Neuronal stem cell (in vitro differentiated cells): Measurements from ENCODE around the gene KTN1.

Experiments
- DNase-seq: peaks from one replicate; pipeline ENCODE4 v3.0.0-alpha.2; 2013; ENCODE audit warnings: low spot score
- H2AFZ ChIP-seq: one replicate; pipeline ENCODE4 v1.6.1; 2013; ENCODE audit warnings: mild to moderate bottlenecking, low read length, inconsistent platforms
- H2AK5ac ChIP-seq: 2 replicates; pipeline ENCODE4 v1.6.1; 2013; ENCODE audit warnings: low read depth, mild to moderate bottlenecking, inconsistent platforms, low read length, moderate library complexity, mixed read lengths
- H2BK120ac ChIP-seq: 2 replicates; pipeline ENCODE4 v1.6.1; 2013; ENCODE audit warnings: low read depth, mild to moderate bottlenecking, inconsistent platforms, low read length, moderate library complexity, mixed read lengths
- H2BK12ac ChIP-seq: one replicate; pipeline ENCODE4 v1.6.1; 2013; ENCODE audit warnings: low read length, inconsistent platforms
- H2BK15ac ChIP-seq: 2 replicates; pipeline ENCODE4 v1.6.1; 2013; ENCODE audit warnings: mild to moderate bottlenecking, low read length, inconsistent platforms, mixed read lengths
- H2BK5ac ChIP-seq: one replicate; pipeline ENCODE4 v1.6.1; 2013; ENCODE audit warnings: inconsistent platforms, mild to moderate bottlenecking, low read length, moderate library complexity
- H3K14ac ChIP-seq: one replicate; pipeline ENCODE4 v1.6.1; 2013; ENCODE audit warnings: low read length, inconsistent platforms
- H3K18ac ChIP-seq: 2 replicates; pipeline ENCODE4 v1.6.1; 2013; ENCODE audit warnings: low read length, inconsistent platforms
- H3K23ac ChIP-seq: 2 replicates; pipeline ENCODE4 v1.6.1; 2013; ENCODE audit warnings: low read depth, mild to moderate bottlenecking, mixed read lengths, low read length, inconsistent platforms; ENCODE audit not compliant: poor library complexity
- H3K27ac ChIP-seq: replicated peaks from 3 replicates; pipeline ENCODE4 v1.5.1; 2013; ENCODE audit warnings: low read length, inconsistent platforms
- H3K27me3 ChIP-seq, 3 experiments: 2 replicates each; pipeline ENCODE4 v1.6.1; 2013; ENCODE audit warnings: low read length in 3 of 3, mild to moderate bottlenecking in 2 of 3, inconsistent platforms in 1 of 3, low read depth in 1 of 3, mixed read lengths in 1 of 3, moderate library complexity in 1 of 3; ENCODE audit not compliant: control insufficient read depth in 3 of 3, insufficient read depth in 3 of 3
- H3K36me3 ChIP-seq, 2 donors: replicated peaks in 1 of 2; 2 replicates each; pipeline ENCODE4 v1.6.1; 2013; ENCODE audit warnings: low read length in 2 of 2; ENCODE audit not compliant: control insufficient read depth in 2 of 2, insufficient read depth in 2 of 2
- H3K4ac ChIP-seq: 2 replicates; pipeline ENCODE4 v1.6.1; 2013; ENCODE audit warnings: inconsistent platforms, mild to moderate bottlenecking, low read length, moderate library complexity
- H3K4me1 ChIP-seq, 2 donors: 1 replicate in 1 of 2; 2 replicates in 1 of 2; pipeline ENCODE4 v1.6.1; 2013; ENCODE audit warnings: low read length in 2 of 2, low read depth in 1 of 2; ENCODE audit not compliant: control insufficient read depth in 2 of 2, insufficient read depth in 1 of 2
- H3K4me2 ChIP-seq: one replicate; pipeline ENCODE4 v1.6.1; 2013; ENCODE audit warnings: mild to moderate bottlenecking, low read length, inconsistent platforms; ENCODE audit not compliant: insufficient read depth, poor library complexity, severe bottlenecking
- H3K4me3 ChIP-seq, 2 donors: 2 replicates each; pipeline ENCODE4 v1.5.1; 2013; ENCODE audit warnings: low read length in 2 of 2, mild to moderate bottlenecking in 2 of 2, inconsistent platforms in 1 of 2, moderate library complexity in 1 of 2
- H3K79me1 ChIP-seq: one replicate; pipeline ENCODE4 v1.6.1; 2013; ENCODE audit warnings: low read depth, mild to moderate bottlenecking, inconsistent platforms, low read length, moderate library complexity
- H3K9ac ChIP-seq: one replicate; pipeline ENCODE4 v1.6.1; 2013; ENCODE audit warnings: mild to moderate bottlenecking, low read depth, low read length, inconsistent platforms; ENCODE audit not compliant: poor library complexity
- H3K9me3 ChIP-seq, 2 donors: replicated peaks in 1 of 2; 2 replicates each; pipeline versions ENCODE3 to v1.6.1; 2013; ENCODE audit warnings: low read length in 2 of 2, mild to moderate bottlenecking in 2 of 2, inconsistent platforms in 1 of 2, low read depth in 1 of 2, mixed read lengths in 1 of 2, moderate library complexity in 1 of 2; ENCODE audit not compliant: control insufficient read depth in 2 of 2, insufficient read depth in 1 of 2
- H4K8ac ChIP-seq: one replicate; pipeline ENCODE4 v1.6.1; 2013; ENCODE audit warnings: low read depth, mild to moderate bottlenecking, inconsistent platforms, low read length, moderate library complexity
- H4K91ac ChIP-seq: one replicate; pipeline ENCODE4 v1.6.1; 2013; ENCODE audit warnings: low read length, low read depth, mild to moderate bottlenecking, inconsistent platforms; ENCODE audit not compliant: poor library complexity
- WGBS, 2 donors: extraction: QIAGEN DNeasy Blood & Tissue Kit; methylation state at CpG; one replicate each; pipeline ENCODE4 v1.1.7; 2013; ENCODE audit warnings: missing lambda C conversion rate in 2 of 2, mixed read lengths in 1 of 2; ENCODE audit not compliant: insufficient read length in 2 of 2, insufficient replicate concordance in 1 of 2; ENCODE audit errors: extremely low coverage in 2 of 2; 5-methylcytosine and 5-hydroxymethylcytosine counted together

Gene KTN1

GRCh38 chr14:55610713-55611370 is 30.8 kb downstream of the KTN1 start:
- Histone ChIP-seq H3K23ac (no peak overlapping the region), H3K27ac (no peak overlapping the region)
- no CpG with 5 or more reads among the region's 12 CpGs for WGBS, 2 donors

GRCh38 chr14:55611859-55612258 is 31.9 kb downstream of the KTN1 start:
- H2AFZ ChIP-seq, result no peak overlapping the region
- no peaks in the 10 kb centered on the region for H3K79me1 ChIP-seq
- H3K18ac ChIP-seq, result no peak overlapping the region
- H2AK5ac ChIP-seq, result no peak overlapping the region
- H2BK15ac ChIP-seq, result no peak overlapping the region
- no peak overlapping the region for H2BK12ac ChIP-seq
- peaks cover 4 to 16% of the 10 kb centered on the region in 2 donors for H3K4me1 ChIP-seq
- no peaks in the 10 kb centered on the region for H3K27me3 ChIP-seq
- no peak overlapping the region for H3K4me2 ChIP-seq
- no peak overlapping the region for H4K91ac ChIP-seq
- peaks cover 0 to 47% of the 10 kb centered on the region in 2 donors for H3K36me3 ChIP-seq
- no peak overlapping the region for H3K27ac ChIP-seq
- H2BK5ac ChIP-seq, result no peak overlapping the region
- no peak overlapping the region for H3K9ac ChIP-seq
- no peak overlapping the region for H3K4ac ChIP-seq
- DNase-seq, result no peak
- H3K23ac ChIP-seq, result no peak overlapping the region
- H3K9me3 ChIP-seq, result peaks cover 0 to 3% of the 10 kb centered on the region in 2 donors
- H4K8ac ChIP-seq, result no peak overlapping the region
- H3K14ac ChIP-seq, result no peak overlapping the region
- no peak overlapping the region for H3K4me3 ChIP-seq
- no peak overlapping the region for H2BK120ac ChIP-seq

More at GRCh38 chr14:55610713-55611370, 30.8 kb downstream of the KTN1 start:
- H3K4me3 ChIP-seq, result no peak overlapping the region
- no peak overlapping the region for H2BK15ac ChIP-seq
- no peak overlapping the region for H4K91ac ChIP-seq
- no peak overlapping the region for H4K8ac ChIP-seq
- H2BK120ac ChIP-seq, result no peak overlapping the region
- H2BK12ac ChIP-seq, result no peak overlapping the region
- H3K9me3 ChIP-seq, result peaks cover 0 to 5% of the 10 kb centered on the region in 2 donors
- no peaks in the 10 kb centered on the region for H3K27me3 ChIP-seq
- no peak overlapping the region for H3K4me2 ChIP-seq
- no peak overlapping the region for H3K14ac ChIP-seq
- H3K18ac ChIP-seq, result no peak overlapping the region
- H2AFZ ChIP-seq, result no peak overlapping the region
- H3K9ac ChIP-seq, result no peak overlapping the region
- H2BK5ac ChIP-seq, result no peak overlapping the region
- H3K36me3 ChIP-seq, result peaks cover 0 to 36% of the 10 kb centered on the region in 2 donors
- no peak for DNase-seq
- H2AK5ac ChIP-seq, result no peak overlapping the region
- H3K4me1 ChIP-seq, result peaks cover 4 to 16% of the 10 kb centered on the region in 2 donors
- no peak overlapping the region for H3K4ac ChIP-seq
- no peaks in the 10 kb centered on the region for H3K79me1 ChIP-seq

GRCh38 chr14:55614304-55614703 is 34.3 kb downstream of the KTN1 start:
- H2BK15ac ChIP-seq, result no peak overlapping the region
- no peak overlapping the region for H3K9ac ChIP-seq
- H3K79me1 ChIP-seq, result no peaks in the 10 kb centered on the region
- DNase-seq, result no peak
- no peak overlapping the region for H4K91ac ChIP-seq
- no peak overlapping the region for H3K4ac ChIP-seq
- WGBS, 2 donors, result no CpG with 5 or more reads among the region's 2 CpGs
- H2BK12ac ChIP-seq, result no peak overlapping the region
- peaks cover 0 to 16% of the 10 kb centered on the region in 2 donors for H3K9me3 ChIP-seq
- H3K4me2 ChIP-seq, result no peak overlapping the region
- no peak overlapping the region for H3K14ac ChIP-seq
- no peak overlapping the region for H2AFZ ChIP-seq
- H3K27ac ChIP-seq, result no peak overlapping the region
- H3K4me3 ChIP-seq, result no peak overlapping the region
- no peak overlapping the region for H3K23ac ChIP-seq
- H3K27me3 ChIP-seq, result no peaks in the 10 kb centered on the region
- no peak overlapping the region for H3K18ac ChIP-seq
- H3K36me3 ChIP-seq, result peaks cover 6 to 71% of the 10 kb centered on the region in 2 donors
- H2BK5ac ChIP-seq, result no peak overlapping the region
- H4K8ac ChIP-seq, result no peak overlapping the region
- H2AK5ac ChIP-seq, result no peak overlapping the region
- H2BK120ac ChIP-seq, result no peak overlapping the region
- peaks cover under 1 to 7% of the 10 kb centered on the region in 2 donors for H3K4me1 ChIP-seq

GRCh38 chr14:55620277-55620676 is 40.3 kb downstream of the KTN1 start:
- H3K4me2 ChIP-seq, result no peak overlapping the region
- H3K18ac ChIP-seq, result no peak overlapping the region
- WGBS, 2 donors, result no CpG with 5 or more reads among the region's 1 CpG
- no peak overlapping the region for H4K91ac ChIP-seq
- H3K23ac ChIP-seq, result no peak overlapping the region
- H2BK15ac ChIP-seq, result no peak overlapping the region
- no peak overlapping the region for H3K9ac ChIP-seq
- H3K79me1 ChIP-seq, result no peaks in the 10 kb centered on the region
- H4K8ac ChIP-seq, result no peak overlapping the region
- H3K27me3 ChIP-seq, result no peaks in the 10 kb centered on the region
- no peak overlapping the region for H2AK5ac ChIP-seq
- H3K9me3 ChIP-seq, result peaks cover 13 to 35% of the 10 kb centered on the region in 2 donors
- no peak overlapping the region for H3K4me3 ChIP-seq
- no peak for DNase-seq
- no peak overlapping the region for H2BK12ac ChIP-seq
- no peak overlapping the region for H2BK5ac ChIP-seq
- H3K4ac ChIP-seq, result no peak overlapping the region
- no peaks in the 10 kb centered on the region for H3K4me1 ChIP-seq
- no peak overlapping the region for H3K27ac ChIP-seq
- H3K36me3 ChIP-seq, result peaks cover 31 to 97% of the 10 kb centered on the region in 2 donors
- H3K14ac ChIP-seq, result no peak overlapping the region
- no peak overlapping the region for H2BK120ac ChIP-seq
- no peak overlapping the region for H2AFZ ChIP-seq
